ENCODE results near the gene CPOX. TPM values are rescaled to one million over a fixed set of nuclear protein-coding genes. Genes with fewer than 3 reads are reported as not detected.

CPOX gene
- total and polyA plus RNA-seq, 2 experiments from 2014 or later = 13.3 to 38.3 TPM

GRCh38 chr3:98584547-98584946 lies 8.9 kb downstream of the CPOX start:
- peaks cover 14% of the 10 kb centered on the region for H4K20me1 ChIP-seq (replicated peaks; ENCODE audit: insufficient read depth)
- peaks cover 13% of the 10 kb centered on the region for H3K79me2 ChIP-seq (replicated peaks; ENCODE audit: insufficient read depth)
- no peaks in the 10 kb centered on the region for H3K9me3 Mint-ChIP-seq
- no peaks in the 10 kb centered on the region for H3K27me3 ChIP-seq (ENCODE audit: insufficient read depth)
- H3K27ac Mint-ChIP-seq = no peak overlapping the region
- H3K36me3 Mint-ChIP-seq (ENCODE audit: low read depth) = peaks cover 68% of the 10 kb centered on the region
- DNase-seq (ENCODE audit: low spot score) (no peak), ATAC-seq (no peak)
- no peak overlapping the region for H2AFZ ChIP-seq
- H3K4me1 Mint-ChIP-seq = peaks cover 5% of the 10 kb centered on the region; the same call in 2 of the 3 replicates
- no peak overlapping the region for H3K4me2 ChIP-seq
- H3K4me1 ChIP-seq (ENCODE audit: insufficient read depth) = no peaks in the 10 kb centered on the region
- TF ChIP-seq ZNF331 (CRISPR knock-in tag; IDR thresholded peaks at IDR 0.05; ENCODE audit: low read depth) = no peak
- no peak for TF ChIP-seq ETS1 (IDR thresholded peaks at IDR 0.05)
- no peak for TF ChIP-seq NANOG (IDR thresholded peaks at IDR 0.05; ENCODE audit: borderline replicate concordance)
- no peak for TF ChIP-seq STAT1 (IDR thresholded peaks at IDR 0.05; ENCODE audit: unreplicated experiment)
- TF ChIP-seq EZH2phosphoT487 (IDR thresholded peaks at IDR 0.05; ENCODE audit: unreplicated experiment) = no peak
- TF ChIP-seq ZNF462 (CRISPR knock-in tag; IDR thresholded peaks at IDR 0.05) = no peak
- no peak for TF ChIP-seq ZNF114 (CRISPR knock-in tag; IDR thresholded peaks at IDR 0.05)
- no peak for TF ChIP-seq CTCF (conservative IDR thresholded peaks at IDR 0.05; ENCODE audit: low read depth in 2 of 2)
- TF ChIP-seq REST (IDR thresholded peaks at IDR 0.05; ENCODE audit: unreplicated experiment) = no peak
- H3K4me3 Mint-ChIP-seq = no peak overlapping the region
- H3K4me3 ChIP-seq = no peak overlapping the region
- H3F3A ChIP-seq (replicated peaks; ENCODE audit: low read depth) = no peaks in the 10 kb centered on the region
- peaks cover 46% of the 10 kb centered on the region for H3K36me3 ChIP-seq (ENCODE audit: insufficient read depth)
- H3K9me2 ChIP-seq (ENCODE audit: insufficient read depth) = no peaks in the 10 kb centered on the region
- no peak overlapping the region for H3K27ac ChIP-seq (ENCODE audit: low read depth)
- H3K27me3 Mint-ChIP-seq (ENCODE audit: insufficient read depth, low read depth, poor library complexity) = no peaks in the 10 kb centered on the region

Data from GM23338 (cell line).